K562 (cell line): ENCODE measurements around the gene RASGRP4. TPM values are rescaled to one million over a fixed set of nuclear protein-coding genes. Genes with fewer than 3 reads are reported as not detected.

ENCODE experiments used
- ARNT ChIP-seq, 2 experiments: fragments of 450-650 bp; IDR thresholded peaks; 2 replicates each; pipeline ENCODE4 v1.6.1; 2016; ENCODE audit warnings: mild to moderate bottlenecking in 1 of 2
- BCOR ChIP-seq: fragments of 450-650 bp; IDR thresholded peaks from 2 replicates; pipeline ENCODE4 v1.6.1; 2016
- ELF1 ChIP-seq: fragments of 200-800 bp; sonication (Bioruptor generic); IDR thresholded peaks from 2 replicates; pipeline ENCODE4 v1.6.1; 2016; ENCODE audit warnings: missing genetic modification characterization, missing compliant biosample characterization
- ELF4 ChIP-seq: fragments of 450-650 bp; formaldehyde crosslinking; IDR thresholded peaks from 2 replicates; pipeline ENCODE4 v1.4.0; 2022; ENCODE audit warnings: missing genetic modification characterization
- GATAD2A ChIP-seq: fragments of 450-650 bp; IDR thresholded peaks from 2 replicates; pipeline ENCODE4 v1.6.1; 2017
- HINFP ChIP-seq: fragments of 450-650 bp; conservative IDR thresholded peaks from 2 replicates; pipeline ENCODE4 v1.6.1; 2016; ENCODE audit warnings: missing genetic modification characterization, low read depth, mild to moderate bottlenecking, control low read depth, missing compliant biosample characterization
- LEF1 ChIP-seq: fragments of 450-650 bp; IDR thresholded peaks from 2 replicates; pipeline ENCODE4 v1.6.1; 2016; ENCODE audit warnings: mild to moderate bottlenecking
- MAZ ChIP-seq, 2 experiments: fragments of 450-650 bp in 1 of 2; sonication (generic) in 1 of 2; formaldehyde crosslinking; IDR thresholded peaks in 1 of 2; conservative IDR thresholded peaks in 1 of 2; 2 replicates each; pipeline versions ENCODE4 v1.4.0 to v1.5.0; 2020; ENCODE audit warnings: mild to moderate bottlenecking in 1 of 2, missing genetic modification reagents in 1 of 2
- MBD2 ChIP-seq: sonication (generic); IDR thresholded peaks from 2 replicates; pipeline ENCODE4 v1.6.1; 2016; ENCODE audit warnings: low read depth, borderline replicate concordance
- MYC ChIP-seq, 2 experiments: fragments of 250-450 bp in 1 of 2; sonication (Bioruptor Pico) in 1 of 2; IDR thresholded peaks; 2 replicates each; pipeline versions ENCODE4 v1.5.1 to v1.6.1; 2012 to 2021; ENCODE audit warnings: low read depth in 2 of 2, borderline replicate concordance in 1 of 2, improper control_type of control experiment in 1 of 2, low read length in 1 of 2, mild to moderate bottlenecking in 1 of 2, moderate library complexity in 1 of 2
- NR4A1 ChIP-seq, 2 experiments: fragments of 250-450 bp in 1 of 2; fragments of 450-650 bp in 1 of 2; sonication (Bioruptor Pico) in 1 of 2; IDR thresholded peaks; 2 replicates each; pipeline versions ENCODE4 v1.4.0 to v1.6.1; 2016 to 2020; ENCODE audit warnings: mild to moderate bottlenecking in 2 of 2, missing compliant biosample characterization in 1 of 2, missing genetic modification characterization in 1 of 2, moderate library complexity in 1 of 2
- RCOR1 ChIP-seq, 2 experiments: IDR thresholded peaks; 2 replicates each; pipeline ENCODE4 v1.6.1; 2012; ENCODE audit warnings: low read depth in 2 of 2, low read length in 2 of 2, borderline replicate concordance in 1 of 2, improper control_type of control experiment in 1 of 2
- SOX6 ChIP-seq: fragments of 450-650 bp; IDR thresholded peaks from 2 replicates; pipeline ENCODE4 v1.6.1; 2014; ENCODE audit warnings: mild to moderate bottlenecking
- TCF7 ChIP-seq: sonication (generic); IDR thresholded peaks from 2 replicates; pipeline ENCODE4 v1.6.1; 2016; ENCODE audit warnings: antibody characterized with exemption, borderline replicate concordance
- TEAD4 ChIP-seq, 2 experiments: sonication (generic) in 1 of 2; formaldehyde crosslinking in 1 of 2; IDR thresholded peaks; 2 replicates each; pipeline versions ENCODE4 v1.6.1 to v1.8.0; 2012 to 2022; ENCODE audit warnings: borderline replicate concordance in 1 of 2, inconsistent platforms in 1 of 2, low read length in 1 of 2, mild to moderate bottlenecking in 1 of 2, missing genetic modification reagents in 1 of 2
- ZBTB2 ChIP-seq: fragments of 450-650 bp; IDR thresholded peaks from 2 replicates; pipeline ENCODE4 v1.6.1; 2016; ENCODE audit warnings: antibody characterized with exemption
- ZMIZ1 ChIP-seq, 2 experiments: fragments of 150-350 bp in 1 of 2; IDR thresholded peaks; 2 replicates each; pipeline ENCODE4 v1.6.1; 2012 to 2016; ENCODE audit warnings: low read depth in 2 of 2, low read length in 2 of 2, mild to moderate bottlenecking in 1 of 2, moderate library complexity in 1 of 2
- ZNF174 ChIP-seq: fragments of 250-450 bp; sonication (Bioruptor Pico); IDR thresholded peaks from 2 replicates; pipeline ENCODE4 v1.4.0; 2020; ENCODE audit warnings: mild to moderate bottlenecking
- ZNF24 ChIP-seq: fragments of 450-650 bp; IDR thresholded peaks from 2 replicates; pipeline ENCODE4 v1.6.1; 2016
- ZNF263 ChIP-seq: sonication (generic); formaldehyde crosslinking; IDR thresholded peaks from 2 replicates; pipeline ENCODE4 v1.8.0; 2022; ENCODE audit warnings: mild to moderate bottlenecking, missing genetic modification reagents, borderline replicate concordance
- ZNF696 ChIP-seq: fragments of 250-450 bp; sonication (Bioruptor Pico); conservative IDR thresholded peaks from 2 replicates; pipeline ENCODE4 v1.4.0; 2020; ENCODE audit warnings: mild to moderate bottlenecking, moderate library complexity
- polyA plus RNA-seq, 8 experiments: library from polyadenylated mRNA; depleted of rRNA in 4 of 8; stranded (reverse) in 5 of 8; unstranded in 3 of 8; fragments of >200 nt; fragmentation: Nextera tagmentation in 2 of 8; fragmentation: Illumina TruSeq in 1 of 8; extraction: Ambion mirVana in 2 of 8; extraction: Trizol in 1 of 8; gene quantifications; 2 replicates each; pipeline versions ENCODE4 v1.2.1 to v1.2.3, GENCODE V29; 2011 to 2014; ENCODE audit warnings: inconsistent platforms in 1 of 8, missing spikeins in 1 of 8
- total RNA-seq, 7 experiments: library from RNA; depleted of rRNA in 6 of 7; stranded (reverse); fragments of >200 nt in 6 of 7; fragmentation: Illumina TruSeq in 2 of 7; extraction: Trizol in 2 of 7; gene quantifications; 2 replicates each; pipeline versions ENCODE4 v1.2.1 to v1.2.3, GENCODE V29; 2011 to 2021; ENCODE audit warnings: low replicate concordance in 1 of 7

The RASGRP4 gene
- total and polyA plus RNA-seq, 9 of the 15 experiments (the other 6 are each of a cell fraction or from before 2014, with no cell fraction given) = 0.39 to 4.6 (median 3.8) TPM

- TF ChIP-seq TEAD4 (IDR thresholded peaks at IDR 0.05; ENCODE audit: low read length) (no peak), TEAD4 (CRISPR knock-in tag; IDR thresholded peaks at IDR 0.05; ENCODE audit: borderline replicate concordance) (no peak), SOX6 (no peak), NR4A1 (CRISPR knock-in tag; IDR thresholded peaks at IDR 0.05) (no peak), NR4A1 (tag; IDR thresholded peaks at IDR 0.05) (no peak), ZNF696 (no peak), ZBTB2 (no peak), GATAD2A (no peak), RCOR1 (IDR thresholded peaks at IDR 0.05; ENCODE audit: borderline replicate concordance in 1 of 2, low read depth in 2 of 2, low read length in 2 of 2) (peak in 1 of 2 experiments; percentile 41; a peak in 1 of 4 replicates), ELF1 (tag) (no peak; the same call in 1 of the 2 replicates), MAZ (CRISPR knock-in tag; conservative IDR thresholded peaks at IDR 0.05 in 1 of 2, IDR thresholded peaks at IDR 0.05 in 1 of 2) (peak in 1 of 2 experiments; percentile 53; a peak in 1 of 4 replicates), MBD2 (no peak), ELF4 (CRISPR knock-in tag) (no peak), TCF7 (no peak), ZMIZ1 (IDR thresholded peaks at IDR 0.05; ENCODE audit: low read depth in 2 of 2, low read length in 2 of 2) (no peak), LEF1 (no peak; the same call in 1 of the 2 replicates), ZNF263 (CRISPR knock-in tag) (0 out of 2 replicates have a peak, but pooled peaks have one; percentile 15), BCOR (no peak), ARNT (IDR thresholded peaks at IDR 0.05) (no peak), HINFP (tag) (no peak), ZNF24 (no peak), ZNF174 (CRISPR knock-in tag) (no peak), MYC (IDR thresholded peaks at IDR 0.05; ENCODE audit: low read depth, low read length) (no peak), MYC (CRISPR knock-in tag; IDR thresholded peaks at IDR 0.05; ENCODE audit: borderline replicate concordance, low read depth) (0 out of 2 replicates have a peak, but pooled peaks have one; percentile 33)
These were observed at the start of gene RASGRP4 (continued) for GRCh38 chr19:38425810-38426466.
